Measurements from ENCODE around the gene TOB1.
A peak's percentile ranks its signal among the peaks of the same experiment; 100 is the strongest.
"Not testable (repeated sequence)": the region's sequence is repeated elsewhere in the genome, so short reads cannot be mapped to it uniquely, and the experiment has no call there.

Gene TOB1

GRCh38 chr17:50867363-50868139 is 1.4 kb upstream of the TOB1 start:
- peak; percentile 94 for DNase-seq

DNA sequence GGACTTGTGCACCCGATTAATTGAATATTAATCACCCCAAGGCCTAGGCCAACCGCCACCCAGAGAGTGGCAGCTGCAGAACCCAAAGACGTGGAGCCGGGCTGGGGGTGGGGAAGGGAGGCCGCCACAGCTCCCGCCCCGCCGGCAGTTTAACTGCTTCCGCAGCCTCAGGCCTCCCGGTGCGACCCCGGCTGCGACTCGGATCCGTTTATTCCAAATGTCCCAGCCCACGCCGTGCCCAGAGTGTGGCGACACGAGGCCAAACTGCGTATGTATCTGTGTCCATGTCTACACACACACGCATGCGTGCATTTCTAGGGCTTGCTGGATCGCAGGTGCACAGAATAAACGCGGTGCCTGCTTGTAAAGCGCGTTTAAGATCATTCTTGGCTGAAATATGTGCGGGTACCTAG is 802 bp upstream of the TOB1 start:
- DNase-seq: peak; percentile 83

DNA sequence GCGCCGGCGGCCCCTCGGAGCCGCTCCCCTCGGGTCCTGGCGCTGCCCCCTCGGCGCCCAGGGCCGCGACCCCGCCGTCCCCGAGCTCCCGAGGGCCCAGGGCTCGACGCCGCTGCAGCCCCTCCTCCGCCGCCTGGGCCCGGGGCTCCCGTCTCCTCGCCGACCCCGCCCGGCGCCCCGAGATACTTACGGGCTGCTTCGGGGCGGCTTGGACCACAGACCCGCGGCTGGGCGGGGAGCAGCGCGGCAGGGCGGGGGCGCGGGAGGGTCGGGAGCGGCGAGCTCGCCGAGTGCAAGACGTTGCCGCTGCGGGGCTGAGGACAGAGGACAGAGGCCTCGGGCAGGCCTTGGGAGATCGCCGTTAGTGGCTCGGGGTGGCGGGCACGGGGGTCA is 290 bp downstream of the TOB1 start:
- no peak for DNase-seq

- peak; percentile 83 for DNase-seq
Observed at GRCh38 chr17:50865060-50865867, 890 bp downstream of the TOB1 start.

DNA sequence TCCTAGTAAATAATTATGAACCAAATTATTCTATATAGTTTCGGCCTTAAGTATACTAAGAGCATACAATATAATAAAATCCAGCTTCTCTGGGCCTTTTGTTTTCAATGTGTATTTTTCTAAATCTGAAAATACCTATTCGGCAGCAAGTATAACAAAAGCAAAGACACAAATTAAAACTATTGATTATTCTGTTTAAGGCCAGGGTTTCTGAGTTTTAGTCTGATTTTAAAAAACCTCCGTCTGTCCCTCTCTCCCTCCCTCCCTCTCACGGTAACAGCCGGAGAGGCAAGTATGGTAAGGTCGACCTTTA is 1.5 kb downstream of the TOB1 start:
- no peak for DNase-seq

GRCh38 chr17:50863931-50864330 is 2.2 kb downstream of the TOB1 start:
- no peak for DNase-seq

DNA sequence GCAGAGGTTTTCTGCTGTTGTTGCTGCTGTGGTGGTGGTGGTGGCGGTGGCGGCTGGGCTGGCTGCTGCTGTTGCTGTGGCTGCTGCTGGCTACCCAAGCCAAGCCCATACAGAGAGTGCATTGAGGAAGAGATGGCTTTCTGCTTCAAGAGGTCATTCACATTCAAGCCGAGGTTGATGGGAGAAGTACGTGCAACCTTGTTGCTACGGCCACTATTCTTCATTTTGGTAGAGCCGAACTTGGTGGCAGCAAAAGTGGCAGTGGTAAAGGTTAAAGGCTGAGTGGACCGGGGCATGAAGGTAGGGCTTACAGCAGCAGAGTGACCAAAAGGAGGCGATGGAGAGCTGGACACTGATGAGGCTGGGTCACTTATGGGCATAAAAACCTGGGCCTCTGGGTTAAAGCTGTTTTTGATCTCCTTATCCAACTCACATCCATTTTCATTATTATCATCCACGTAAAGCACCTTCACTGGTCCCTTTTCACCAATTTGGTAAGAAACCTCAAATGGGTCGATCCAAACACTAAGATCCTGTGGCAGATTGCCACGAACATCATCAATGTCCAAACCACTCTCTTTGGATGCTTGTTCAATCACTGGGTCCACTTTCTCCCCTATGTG is 2.8 kb downstream of the TOB1 start:
- no peak for DNase-seq

- DNase-seq: no peak
Observed at GRCh38 chr17:50861822-50862528, 4.2 kb downstream of the TOB1 start.

DNA sequence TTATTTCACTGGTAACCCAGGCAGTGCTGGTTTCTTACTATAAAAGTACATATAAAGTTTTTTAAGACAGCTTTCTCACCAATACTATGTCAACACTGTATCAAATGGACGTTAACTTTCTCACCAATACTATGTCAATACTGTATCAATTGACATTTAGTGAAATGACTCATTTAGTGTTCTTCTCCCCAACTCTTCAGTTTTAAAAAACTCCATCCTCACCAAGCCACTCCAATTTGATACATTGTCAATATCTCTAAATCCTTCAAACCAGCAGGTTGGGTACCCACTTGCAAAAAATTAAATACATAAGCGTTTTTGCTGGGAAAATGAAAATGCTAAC is 4.8 kb downstream of the TOB1 start:
- no peak for DNase-seq

DNA sequence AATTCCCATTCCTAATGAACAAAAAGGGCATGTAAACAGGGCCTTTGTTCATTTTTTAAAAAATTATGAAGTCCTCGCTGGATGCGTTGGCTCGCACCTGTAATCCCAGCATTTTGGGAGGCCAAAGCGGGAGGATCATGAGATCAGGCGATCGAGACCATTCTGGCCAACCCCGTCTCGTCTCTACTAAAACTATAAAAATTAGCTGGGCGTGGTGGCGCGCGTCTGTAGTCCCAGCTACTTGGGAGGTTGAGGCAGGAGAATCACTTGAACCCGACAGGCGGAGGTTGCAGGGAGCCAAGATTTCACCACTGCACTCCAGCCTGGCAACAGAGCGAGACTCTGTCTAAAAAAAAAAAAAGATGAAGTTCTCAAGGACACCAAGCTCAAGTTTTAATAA is 6.4 kb downstream of the TOB1 start:
- DNase-seq: not testable (repeated sequence)

DNA sequence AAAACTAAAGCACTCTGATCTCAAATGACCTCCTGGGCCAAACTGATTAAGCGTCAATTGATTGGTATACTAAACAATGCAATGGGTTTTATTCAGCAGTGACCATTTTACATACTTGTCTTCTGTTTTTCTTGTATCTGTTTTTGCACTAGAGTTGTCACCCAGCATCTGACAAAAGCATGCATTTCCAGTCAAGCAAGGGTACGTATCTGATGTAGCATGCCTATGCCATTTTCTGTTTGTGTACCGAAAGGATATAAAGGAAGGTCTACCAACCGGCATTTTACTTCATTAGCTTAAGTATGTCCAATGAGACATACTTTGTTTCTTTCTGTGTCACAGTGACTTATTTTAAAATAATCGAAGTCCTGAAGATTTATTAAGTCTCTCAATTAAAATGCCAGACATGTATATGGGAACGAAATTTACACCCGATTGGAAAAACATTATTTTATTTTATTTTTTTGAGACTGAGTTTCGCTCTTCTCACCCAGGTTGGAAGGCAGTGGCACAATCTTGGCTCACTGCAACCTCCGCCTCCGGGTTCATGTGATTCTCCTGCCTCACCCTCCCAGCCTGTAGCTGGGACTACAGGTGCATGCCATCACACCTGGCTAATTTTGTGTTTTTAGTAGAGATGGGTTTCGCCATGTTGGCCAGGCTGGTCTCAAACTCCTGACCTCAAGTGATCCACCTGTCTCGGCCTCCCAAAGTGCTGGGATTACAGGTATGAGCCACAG is 7.5 kb downstream of the TOB1 start:
- DNase-seq: no peak

DNA sequence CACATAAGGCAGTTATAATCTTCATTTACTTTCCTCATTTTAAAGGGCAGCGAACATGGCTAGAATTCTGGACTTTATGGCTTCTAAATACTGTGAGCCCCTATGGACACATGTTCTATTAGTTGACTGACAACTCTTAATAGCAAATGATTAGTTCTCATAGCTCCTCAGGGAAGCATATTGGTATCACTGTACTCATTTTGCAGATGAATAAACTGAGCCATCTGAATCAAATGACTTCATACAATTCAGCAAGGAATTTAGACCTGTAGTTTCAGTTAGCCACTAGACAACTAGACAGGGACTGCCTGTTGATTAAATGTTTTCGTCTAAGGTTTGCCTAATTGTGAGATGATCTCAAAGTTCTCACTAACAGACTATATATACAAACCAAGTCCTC is 9.7 kb downstream of the TOB1 start:
- no peak for DNase-seq

GRCh38 chr17:50855708-50856330 is 10.3 kb downstream of the TOB1 start:
- no peak for DNase-seq

DNA sequence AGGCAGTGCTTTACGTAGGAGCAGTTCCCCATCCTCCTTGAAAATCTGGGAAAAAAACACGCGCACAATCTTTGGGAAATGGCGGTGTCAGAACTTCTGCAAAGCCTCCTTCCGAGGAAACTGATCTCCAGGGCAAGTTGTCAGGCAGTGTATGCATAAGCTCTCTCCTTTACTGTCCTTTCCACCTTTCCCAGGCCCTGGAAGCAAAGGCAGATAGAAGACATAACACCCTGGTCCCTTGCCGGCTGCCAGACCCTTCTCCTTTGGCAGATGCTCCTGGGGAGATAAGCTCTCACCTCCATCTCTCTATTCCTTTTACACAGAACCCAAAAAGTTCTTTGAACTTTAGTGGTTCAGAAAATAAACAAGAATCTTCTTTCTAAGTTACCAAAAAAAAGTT is 12.4 kb downstream of the TOB1 start:
- no peak for DNase-seq

DNA sequence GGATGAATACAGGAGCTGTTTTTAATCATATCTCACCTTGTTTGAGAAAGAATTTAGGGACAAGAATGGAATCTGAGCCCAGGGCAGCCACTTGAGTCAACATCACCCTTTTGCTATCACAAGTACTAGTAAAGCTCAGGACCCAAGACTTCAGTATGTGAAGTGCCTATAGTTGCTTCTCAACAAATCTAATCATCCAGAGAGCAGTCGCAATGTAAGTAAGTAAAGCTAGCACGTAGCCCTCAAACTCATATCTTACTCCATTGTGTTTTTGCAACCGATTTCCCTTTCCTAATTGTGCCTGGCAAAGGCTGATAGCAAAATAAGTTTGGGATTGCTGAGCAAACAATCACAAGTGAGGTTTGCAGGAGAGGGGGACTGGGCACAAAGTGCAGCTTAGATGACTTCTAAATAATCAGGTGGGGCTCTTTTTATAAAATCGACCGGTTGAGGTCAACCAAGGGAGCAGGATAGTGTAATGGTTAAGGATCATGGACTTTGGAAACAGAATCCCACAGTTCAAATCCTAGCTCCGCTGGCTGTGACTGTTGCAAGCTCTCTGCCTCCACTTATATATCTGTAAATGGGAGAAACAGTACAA is 13.0 kb downstream of the TOB1 start:
- DNase-seq: no peak

- DNase-seq: no peak
Observed at GRCh38 chr17:50850640-50851039, 15.5 kb downstream of the TOB1 start.

DNA sequence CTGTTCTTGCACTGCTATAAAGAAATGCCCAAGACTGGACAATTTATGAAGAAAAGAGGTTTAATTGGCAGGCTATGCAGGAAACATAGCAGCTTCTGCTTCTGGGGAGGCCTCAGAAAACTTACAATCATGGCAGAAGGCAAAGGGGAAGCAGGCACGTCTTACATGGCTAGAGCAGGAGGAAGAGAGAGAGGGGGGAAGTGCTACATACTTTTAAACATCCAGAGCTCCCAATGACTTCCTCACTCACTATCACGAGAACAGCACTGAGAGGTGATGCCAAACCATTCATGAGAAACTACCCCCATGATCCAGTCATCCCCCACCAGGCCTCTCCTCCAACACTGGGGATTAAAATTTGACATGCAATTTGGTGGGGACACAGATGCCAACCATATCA is 17.4 kb downstream of the TOB1 start:
- no peak for DNase-seq

- no peak for DNase-seq
Observed at GRCh38 chr17:50848039-50848438, 18.1 kb downstream of the TOB1 start.

DNA sequence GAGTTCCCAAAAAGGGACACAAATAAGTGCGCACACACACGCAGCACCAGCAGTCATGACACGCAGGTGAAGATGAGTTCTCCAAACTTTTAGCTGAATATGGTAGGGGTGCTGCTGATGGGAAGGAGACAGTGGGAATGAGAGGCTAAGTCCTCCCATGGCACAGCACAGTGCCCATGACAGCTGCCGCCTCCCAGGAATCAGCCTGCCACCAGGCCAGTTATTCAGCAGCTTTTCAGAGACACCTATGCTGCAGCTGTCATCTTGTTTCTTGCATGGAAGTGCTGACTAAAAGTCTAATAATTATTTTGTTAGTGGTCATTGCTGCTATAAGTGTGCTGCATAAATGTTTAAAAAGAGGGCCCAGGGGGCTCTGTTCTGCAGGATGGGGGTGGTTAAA is 18.6 kb downstream of the TOB1 start:
- no peak for DNase-seq

- no peak for DNase-seq
Observed at GRCh38 chr17:50845240-50846147, 20.7 kb downstream of the TOB1 start.
